Ascending aorta (tissue), 2 donors: ENCODE results near the gene HSPG2. TPM values are rescaled to one million over a fixed set of nuclear protein-coding genes. Genes with fewer than 3 reads are reported as not detected.

ENCODE experiments used
- DNase-seq, 2 donors: peaks; one replicate each; pipeline ENCODE4 v3.0.0-alpha.2; 2019; ENCODE audit warnings: low spot score in 2 of 2
- H3K27ac ChIP-seq, 2 donors: fragments of 200-600 bp; sonication (generic); one replicate each; pipeline ENCODE4 v1.5.1; 2016 to 2017; ENCODE audit warnings: mild to moderate bottlenecking in 1 of 2
- H3K27me3 ChIP-seq: fragments of 200-600 bp; sonication (generic); one replicate; pipeline ENCODE4 v1.5.1; 2017
- H3K36me3 ChIP-seq, 2 donors: fragments of 200-600 bp; sonication (generic); one replicate each; pipeline ENCODE4 v1.5.1; 2016
- H3K4me1 ChIP-seq, 2 donors: fragments of 200-600 bp; sonication (generic); one replicate each; pipeline ENCODE4 v1.5.1; 2016 to 2017; ENCODE audit warnings: mild to moderate bottlenecking in 1 of 2
- H3K4me3 ChIP-seq, 2 donors: fragments of 200-600 bp; sonication (generic); one replicate each; pipeline ENCODE4 v1.5.1; 2016 to 2017; ENCODE audit warnings: mild to moderate bottlenecking in 1 of 2
- H3K9me3 ChIP-seq, 2 donors: fragments of 200-600 bp; sonication (generic); one replicate each; pipeline ENCODE4 v1.5.1; 2016
- CTCF ChIP-seq, 3 experiments: fragments of 200-600 bp in 2 of 3; fragments of 450-650 bp in 1 of 3; sonication (generic) in 2 of 3; IDR thresholded peaks; one replicate each; pipeline ENCODE4 v1.5.1; 2016 to 2019; ENCODE audit warnings: antibody characterized with exemption in 3 of 3, mild to moderate bottlenecking in 1 of 3, moderate library complexity in 1 of 3
- intact Hi-C: fragments of 100-400 bp; cut with DNase I; formaldehyde crosslinking; loops from one replicate; pipeline ENCODE4 v1.15.1; 2023
- total RNA-seq: library from RNA; depleted of rRNA; stranded (reverse); fragments of >200 nt; gene quantifications from one replicate; pipeline ENCODE4 v1.1.0, GENCODE V29; 2016

HSPG2 gene
- total RNA-seq, 1 donor from 2014 or later = 1,294 TPM

- no peak for TF ChIP-seq CTCF (IDR thresholded peaks at IDR 0.05)
- Histone ChIP-seq H3K27me3 (no peaks in the 10 kb centered on the region), H3K4me3 (no peak overlapping the region), H3K36me3 (no peaks in the 10 kb centered on the region), H3K27ac (peak overlapping the region; percentile 67 to 69), H3K9me3 (no peaks in the 10 kb centered on the region), H3K4me1 (peaks cover 12 to 18% of the 10 kb centered on the region in 2 donors)
- DNase-seq = peak; percentile 54 to 83
- intact Hi-C loops = no loop called here
Observed at GRCh38 chr1:21956720-21957552, 19.8 kb upstream of the HSPG2 start.

- Histone ChIP-seq H3K27ac (peak overlapping the region; percentile 67 to 69), H3K4me3 (no peak overlapping the region), H3K36me3 (no peaks in the 10 kb centered on the region), H3K27me3 (no peaks in the 10 kb centered on the region), H3K4me1 (peaks cover 12 to 18% of the 10 kb centered on the region in 2 donors), H3K9me3 (no peaks in the 10 kb centered on the region)
- no peak for DNase-seq
- intact Hi-C loops = no loop called here
- no peak for TF ChIP-seq CTCF (IDR thresholded peaks at IDR 0.05)
Observed at GRCh38 chr1:21955501-21956281, 18.6 kb upstream of the HSPG2 start.

GRCh38 chr1:21955058-21955457 lies 17.9 kb upstream of the HSPG2 start:
- no peak for DNase-seq
- H3K36me3 ChIP-seq = no peaks in the 10 kb centered on the region
- no peaks in the 10 kb centered on the region for H3K27me3 ChIP-seq
- no peak overlapping the region for H3K4me3 ChIP-seq
- intact Hi-C loops = no loop called here
- peak overlapping the region; percentile 67 to 69 for H3K27ac ChIP-seq
- H3K9me3 ChIP-seq = no peaks in the 10 kb centered on the region
- peaks cover 12 to 18% of the 10 kb centered on the region in 2 donors for H3K4me1 ChIP-seq
- TF ChIP-seq CTCF (IDR thresholded peaks at IDR 0.05) = no peak

- intact Hi-C loops = no loop called here
Observed at GRCh38 chr1:21952786-21953520, 15.8 kb upstream of the HSPG2 start.

More at GRCh38 chr1:21952786-21953520, 15.8 kb upstream of the HSPG2 start:
- no peak for DNase-seq
- H3K27me3 ChIP-seq = no peaks in the 10 kb centered on the region
- H3K4me1 ChIP-seq = peaks cover 12 to 18% of the 10 kb centered on the region in 2 donors
- H3K9me3 ChIP-seq = no peaks in the 10 kb centered on the region
- no peaks in the 10 kb centered on the region for H3K36me3 ChIP-seq
- no peak for TF ChIP-seq CTCF (IDR thresholded peaks at IDR 0.05)
- H3K27ac ChIP-seq = peak overlapping the region in 1 of 2 donors; percentile 26
- no peak overlapping the region for H3K4me3 ChIP-seq
